A673 (cell line): ENCODE results near the gene GRIK4.

Experiments used
- EZH2 ChIP-seq: fragments of 200-600 bp; sonication (generic); IDR thresholded peaks from 2 replicates; pipeline ENCODE4 v1.6.1; 2017; ENCODE audit warnings: borderline replicate concordance, low read depth, mild to moderate bottlenecking, mixed read lengths, antibody characterized with exemption, low read length; ENCODE audit not compliant: poor library complexity, severe bottlenecking
- TF ChIP-seq, protein P1 (sequence below): fragments of 300-800, 200-600 bp; sonication (generic); conservative IDR thresholded peaks from 2 replicates; pipeline ENCODE4 v1.5.1; 2017; ENCODE audit warnings: low read depth, mild to moderate bottlenecking, antibody characterized with exemption, low read length, moderate library complexity, mixed read lengths

DNA sequence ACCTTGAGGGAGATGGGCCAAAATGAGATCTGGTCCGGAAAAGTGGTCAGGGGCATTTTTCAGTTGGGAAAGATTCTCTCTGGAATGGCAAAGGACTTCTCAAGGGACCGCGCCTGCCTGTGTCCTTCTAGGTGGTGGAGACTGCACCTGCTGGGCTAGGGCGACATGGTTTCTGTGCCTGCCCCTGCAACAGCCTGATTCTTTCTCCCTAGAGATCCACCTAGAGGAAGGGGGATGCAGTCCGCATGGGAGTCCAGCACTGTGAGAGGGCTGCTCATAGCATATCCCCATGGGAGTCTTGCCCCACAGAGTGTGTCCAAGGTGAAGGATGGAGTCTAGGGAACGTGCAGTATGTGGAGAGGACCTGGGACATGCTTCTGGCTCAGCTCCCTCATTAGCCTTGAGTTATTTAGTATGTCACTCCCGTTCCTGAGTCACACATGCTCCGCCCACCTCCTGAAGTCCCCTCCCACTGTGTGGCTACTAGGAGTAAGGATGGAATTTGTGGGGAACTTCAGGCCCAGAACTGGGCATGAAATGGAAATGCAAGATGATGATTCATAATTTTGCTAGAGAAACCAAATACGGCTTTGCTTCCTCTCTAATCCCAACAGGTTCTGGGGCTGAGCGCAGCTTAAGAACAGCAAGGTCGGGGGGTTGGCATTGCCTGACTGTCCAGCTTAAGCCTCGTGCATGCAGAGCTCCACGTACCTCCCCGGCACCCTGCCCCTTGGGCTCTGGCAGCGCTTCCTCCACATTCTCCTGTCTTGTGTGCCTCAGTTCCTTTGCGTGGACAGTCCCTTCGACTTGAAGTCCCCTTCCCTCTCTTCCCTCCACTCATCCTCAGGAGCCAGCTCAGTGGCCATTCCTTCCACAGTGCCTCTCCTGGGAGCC, 35.0 kb downstream of the GRIK4 start:
- TF ChIP-seq, protein P1, sequence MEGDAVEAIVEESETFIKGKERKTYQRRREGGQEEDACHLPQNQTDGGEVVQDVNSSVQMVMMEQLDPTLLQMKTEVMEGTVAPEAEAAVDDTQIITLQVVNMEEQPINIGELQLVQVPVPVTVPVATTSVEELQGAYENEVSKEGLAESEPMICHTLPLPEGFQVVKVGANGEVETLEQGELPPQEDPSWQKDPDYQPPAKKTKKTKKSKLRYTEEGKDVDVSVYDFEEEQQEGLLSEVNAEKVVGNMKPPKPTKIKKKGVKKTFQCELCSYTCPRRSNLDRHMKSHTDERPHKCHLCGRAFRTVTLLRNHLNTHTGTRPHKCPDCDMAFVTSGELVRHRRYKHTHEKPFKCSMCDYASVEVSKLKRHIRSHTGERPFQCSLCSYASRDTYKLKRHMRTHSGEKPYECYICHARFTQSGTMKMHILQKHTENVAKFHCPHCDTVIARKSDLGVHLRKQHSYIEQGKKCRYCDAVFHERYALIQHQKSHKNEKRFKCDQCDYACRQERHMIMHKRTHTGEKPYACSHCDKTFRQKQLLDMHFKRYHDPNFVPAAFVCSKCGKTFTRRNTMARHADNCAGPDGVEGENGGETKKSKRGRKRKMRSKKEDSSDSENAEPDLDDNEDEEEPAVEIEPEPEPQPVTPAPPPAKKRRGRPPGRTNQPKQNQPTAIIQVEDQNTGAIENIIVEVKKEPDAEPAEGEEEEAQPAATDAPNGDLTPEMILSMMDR: no peak
- TF ChIP-seq EZH2: no peak
